Measurements from ENCODE around the gene MGME1.

Gene MGME1

GRCh38 chr20:17961587-17961940 is 7.3 kb upstream of the MGME1 start:
- DNase-seq, result no peak

GRCh38 chr20:17963114-17963897 is 5.5 kb upstream of the MGME1 start:
- no peak for DNase-seq

DNA sequence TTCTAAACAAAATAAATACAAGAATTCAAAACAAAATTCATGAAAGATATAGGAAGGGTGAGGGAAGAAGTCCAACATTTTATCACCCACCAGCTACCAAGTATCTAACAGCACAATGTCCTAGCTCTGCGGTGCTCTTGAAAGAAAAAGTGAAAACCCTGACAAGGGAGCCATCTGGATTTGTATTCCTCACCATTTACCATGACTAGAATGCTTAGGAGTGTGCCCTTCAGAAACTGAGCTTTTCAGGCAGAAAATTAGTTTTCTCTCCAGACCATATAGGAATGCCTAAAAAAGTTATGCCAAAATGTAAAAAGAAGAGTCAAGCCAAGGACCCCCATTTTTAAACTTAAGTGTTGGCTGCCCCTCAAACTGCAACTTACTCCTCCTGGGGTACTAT is 4.7 kb upstream of the MGME1 start:
- no peak for DNase-seq

GRCh38 chr20:17964632-17965031 is 4.2 kb upstream of the MGME1 start:
- no peak for DNase-seq

DNA sequence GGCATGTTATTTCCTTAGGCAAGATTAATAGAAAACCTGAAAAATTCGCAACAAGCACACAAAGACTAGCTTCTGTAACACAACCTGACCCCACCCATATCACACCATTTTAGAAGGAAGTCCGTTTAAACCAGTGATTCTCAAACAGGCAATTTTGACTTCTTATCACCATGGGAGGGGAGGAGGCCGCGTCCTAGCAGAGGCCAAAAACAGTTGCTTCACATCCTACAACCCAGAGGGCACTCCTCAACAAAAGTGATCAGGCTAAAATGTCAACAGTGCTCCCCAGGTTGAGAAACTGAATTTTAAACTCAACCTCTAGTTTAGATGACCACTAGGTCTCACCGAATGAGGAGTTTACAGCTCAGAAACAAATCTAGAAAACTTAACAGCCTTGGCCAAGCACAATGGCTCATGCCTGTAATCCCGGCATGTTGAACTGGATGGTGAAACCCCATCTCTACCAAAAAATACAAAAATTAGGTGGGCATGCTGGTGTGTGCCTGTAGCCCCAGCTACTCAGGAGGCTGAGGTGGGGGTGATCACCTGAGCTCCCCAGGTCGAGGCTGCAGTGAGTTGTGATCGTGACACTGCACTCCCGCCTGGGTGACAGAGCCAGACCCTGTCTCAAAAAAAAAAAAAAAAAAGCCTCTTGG is 3.6 kb upstream of the MGME1 start:
- DNase-seq, result no peak

DNA sequence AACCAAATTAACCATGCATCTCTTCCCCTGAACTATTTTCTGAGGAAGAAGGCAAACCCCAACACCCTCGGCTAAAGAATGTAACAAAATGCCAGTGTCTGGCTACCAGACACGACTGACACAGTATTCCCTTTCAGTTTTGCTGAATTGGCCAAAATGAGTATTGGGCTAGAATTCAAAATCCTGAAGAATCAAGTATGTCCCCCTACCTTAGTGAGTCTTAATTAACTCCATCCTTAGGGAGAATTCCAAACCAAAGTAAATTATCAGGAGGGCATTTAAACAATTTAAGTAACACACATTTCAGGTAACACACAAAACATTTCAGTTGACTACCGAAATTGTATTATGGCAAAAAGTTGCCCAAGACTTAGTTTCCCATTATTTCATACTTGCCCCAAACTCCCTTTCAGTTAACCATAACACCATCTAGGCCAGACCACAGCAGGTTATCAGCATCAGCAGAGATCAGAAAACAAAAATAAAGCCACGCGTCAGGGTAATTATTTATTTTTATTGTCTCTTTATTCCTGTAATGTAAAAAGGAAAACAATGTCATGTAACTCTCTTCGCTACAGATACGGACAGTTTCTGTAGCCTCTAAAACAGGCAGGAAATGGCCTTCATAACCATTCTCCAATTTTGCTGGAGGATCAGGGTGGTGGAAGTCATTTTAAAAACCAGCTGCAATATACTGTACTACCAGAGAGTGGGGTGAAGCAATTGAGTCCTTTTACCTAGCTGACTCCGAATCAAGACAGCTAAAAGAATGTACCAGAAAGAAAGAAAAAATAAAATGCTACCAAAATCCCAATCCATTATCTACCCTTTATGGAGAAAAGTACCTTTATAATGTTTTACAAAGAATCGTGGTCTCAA is 2.1 kb upstream of the MGME1 start:
- no peak for DNase-seq

DNA sequence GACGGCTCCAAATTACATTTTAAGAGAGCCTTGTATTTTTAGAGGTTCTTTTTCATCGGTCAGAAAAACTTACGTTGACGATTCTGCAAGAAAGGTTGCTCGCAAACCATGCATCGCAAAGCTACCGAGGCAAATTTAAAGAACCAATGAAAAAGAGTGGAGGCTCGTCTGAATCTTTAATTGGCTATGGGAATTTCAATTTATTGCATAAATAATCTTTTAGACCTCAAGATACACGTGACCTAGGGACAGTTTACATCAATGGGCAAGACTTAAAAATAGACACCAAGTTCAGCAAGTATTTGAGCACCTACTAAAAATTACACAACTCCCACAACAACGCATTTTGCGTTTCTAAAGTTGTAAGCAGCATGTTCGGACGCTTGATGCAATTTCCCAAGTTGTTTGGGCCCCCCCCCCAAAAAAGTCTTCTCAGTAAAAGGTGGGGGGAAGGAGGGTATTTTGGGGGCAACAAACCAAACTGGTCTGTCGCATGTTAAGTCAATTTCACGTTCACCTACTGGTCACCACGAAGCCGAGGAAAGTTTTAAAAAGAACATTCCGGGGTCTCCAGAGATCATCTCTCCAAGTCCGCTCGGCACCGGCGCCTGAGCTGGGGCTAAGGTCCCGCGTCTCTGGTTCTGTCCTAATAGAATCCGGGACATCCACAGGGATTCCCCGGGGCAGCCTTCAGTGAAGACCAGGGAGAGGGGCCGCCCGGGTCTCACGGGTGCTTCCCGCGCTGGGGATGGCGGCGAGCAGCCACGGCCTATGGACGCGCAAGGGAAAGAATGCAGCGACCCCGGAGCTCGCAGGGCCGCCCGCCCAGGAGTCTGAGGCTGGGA is 1.1 kb upstream of the MGME1 start:
- DNase-seq, result no peak

DNA sequence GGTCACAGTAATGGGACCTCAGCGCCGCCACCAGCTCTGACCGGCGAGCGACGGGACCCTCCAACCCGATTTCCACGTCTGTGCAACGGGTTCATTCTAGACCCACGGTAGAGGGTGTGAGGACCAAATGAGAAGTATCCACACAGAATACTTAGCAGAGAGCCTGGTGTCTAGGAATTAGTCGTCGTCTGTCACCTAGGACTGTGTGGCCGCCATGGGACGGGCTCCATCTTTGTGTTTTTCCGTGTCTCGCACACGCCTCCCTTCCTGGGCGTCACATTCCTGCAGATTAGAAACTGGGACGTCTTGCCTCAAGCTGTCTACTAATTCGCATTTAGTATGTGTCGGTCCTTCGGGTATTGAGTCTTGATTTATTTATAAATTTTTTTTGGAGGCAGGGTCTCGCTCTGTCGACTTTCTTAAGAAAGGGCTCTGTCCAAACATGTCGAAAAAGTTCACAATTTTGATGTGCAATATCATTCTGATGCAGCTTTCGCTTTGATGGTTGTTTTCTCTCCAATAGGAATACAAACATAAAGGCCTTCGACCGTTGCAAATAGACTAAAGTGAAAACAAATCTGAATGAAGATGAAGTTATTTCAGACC is 563 bp downstream of the MGME1 start:
- peak; percentile 37 for DNase-seq

DNA sequence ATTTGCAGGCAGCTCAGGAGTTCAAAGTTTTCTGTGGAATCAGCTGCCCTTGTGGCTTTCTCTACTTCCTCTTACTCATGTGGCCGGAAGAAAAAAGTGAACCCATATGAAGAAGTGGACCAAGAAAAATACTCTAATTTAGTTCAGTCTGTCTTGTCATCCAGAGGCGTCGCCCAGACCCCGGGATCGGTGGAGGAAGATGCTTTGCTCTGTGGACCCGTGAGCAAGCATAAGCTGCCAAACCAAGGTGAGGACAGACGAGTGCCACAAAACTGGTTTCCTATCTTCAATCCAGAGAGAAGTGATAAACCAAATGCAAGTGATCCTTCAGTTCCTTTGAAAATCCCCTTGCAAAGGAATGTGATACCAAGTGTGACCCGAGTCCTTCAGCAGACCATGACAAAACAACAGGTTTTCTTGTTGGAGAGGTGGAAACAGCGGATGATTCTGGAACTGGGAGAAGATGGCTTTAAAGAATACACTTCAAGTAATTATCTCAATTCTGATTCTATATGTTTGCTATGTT is 1.1 kb downstream of the MGME1 start:
- DNase-seq, result no peak

- DNase-seq, result no peak
These were observed 2.6 kb downstream of the MGME1 start for GRCh38 chr20:17971300-17972013.

DNA sequence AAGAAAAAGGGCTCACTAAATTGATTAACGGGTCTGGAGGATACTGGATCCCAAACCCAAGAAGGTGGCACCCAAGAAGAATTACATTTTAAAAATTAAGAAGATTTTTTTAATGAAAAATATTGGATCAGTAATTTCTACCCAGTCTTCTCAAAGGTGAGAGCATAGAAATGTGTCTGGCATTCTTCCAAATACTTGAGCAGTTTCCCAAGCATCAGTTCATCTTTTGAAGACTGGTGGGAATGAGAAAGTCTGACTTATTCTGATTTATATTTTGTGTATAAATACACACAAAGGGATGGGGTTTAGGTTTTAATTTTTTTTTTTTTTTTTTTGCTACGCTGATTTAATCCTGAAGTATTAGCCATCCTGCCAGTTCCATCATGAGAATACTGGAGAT is 3.3 kb downstream of the MGME1 start:
- DNase-seq, result no peak

- no peak for DNase-seq
These were observed 7.5 kb downstream of the MGME1 start for GRCh38 chr20:17976305-17976704.

DNA sequence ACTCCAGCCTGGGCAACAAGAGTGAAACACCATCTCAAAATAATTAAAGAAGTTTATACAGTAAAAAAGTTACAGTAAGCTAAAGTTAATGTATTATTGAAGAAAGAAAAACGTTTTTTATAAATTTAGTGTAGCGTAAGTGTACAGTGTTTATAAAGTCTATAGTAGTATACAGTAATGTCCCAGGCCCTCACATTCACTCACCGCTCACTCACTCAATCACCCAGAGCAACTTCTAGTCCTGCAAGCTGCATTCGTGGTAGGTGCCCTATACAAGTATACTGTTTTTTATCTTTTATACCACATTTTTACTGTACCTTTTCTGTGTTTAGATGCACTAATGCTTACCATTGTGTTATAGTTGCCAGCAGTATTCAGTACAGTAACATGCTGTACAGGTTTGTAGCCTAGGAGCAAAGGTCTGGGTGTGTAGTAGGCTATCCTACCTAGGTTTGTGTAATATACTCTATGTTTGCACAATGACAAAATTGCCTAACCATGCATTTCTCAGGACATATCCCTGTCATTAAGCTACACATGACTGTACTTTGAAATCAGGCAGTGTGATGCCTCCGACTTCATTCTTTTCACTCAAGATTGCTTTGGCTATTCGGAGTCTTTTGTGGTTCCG is 16.7 kb downstream of the MGME1 start:
- DNase-seq, result no peak

- no peak for DNase-seq
These were observed 19.2 kb downstream of the MGME1 start for GRCh38 chr20:17987988-17988387.

DNA sequence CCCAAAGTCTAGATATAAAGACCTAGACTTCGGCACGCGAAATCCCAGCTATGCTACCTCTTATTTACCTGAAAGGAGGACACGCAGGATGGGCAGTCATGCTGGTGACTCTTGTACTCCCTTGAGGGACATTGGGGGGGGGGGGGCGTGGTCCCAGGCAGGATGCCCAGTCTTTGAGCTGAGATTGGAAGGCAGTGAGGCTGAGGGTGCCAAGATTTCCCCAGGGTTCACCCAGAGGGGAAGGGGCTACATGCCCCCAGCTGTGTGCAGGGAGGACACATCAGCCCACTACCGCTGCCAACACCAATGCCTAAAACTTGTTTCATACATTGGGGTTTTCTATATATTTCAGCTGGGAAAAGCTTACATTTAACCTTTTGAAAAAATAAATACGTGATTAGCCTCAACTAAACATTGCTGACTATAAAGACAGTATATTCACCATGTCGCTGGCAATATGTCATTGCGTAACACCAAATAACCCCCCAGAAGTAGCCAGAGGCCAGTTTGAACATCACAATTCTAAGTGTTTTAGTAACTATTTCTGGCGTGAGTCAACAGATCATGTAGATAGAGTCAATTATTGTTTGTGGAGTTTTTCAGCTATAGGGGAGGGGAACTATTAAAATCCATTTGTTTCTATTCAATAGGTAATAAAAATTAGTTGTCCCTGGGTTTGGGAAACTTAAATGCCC is 21.6 kb downstream of the MGME1 start:
- DNase-seq, result no peak

GRCh38 chr20:17992224-17992637 is 23.4 kb downstream of the MGME1 start:
- DNase-seq, result peak; percentile 11

GRCh38 chr20:17992847-17993513 is 24.2 kb downstream of the MGME1 start:
- DNase-seq, result no peak

DNA sequence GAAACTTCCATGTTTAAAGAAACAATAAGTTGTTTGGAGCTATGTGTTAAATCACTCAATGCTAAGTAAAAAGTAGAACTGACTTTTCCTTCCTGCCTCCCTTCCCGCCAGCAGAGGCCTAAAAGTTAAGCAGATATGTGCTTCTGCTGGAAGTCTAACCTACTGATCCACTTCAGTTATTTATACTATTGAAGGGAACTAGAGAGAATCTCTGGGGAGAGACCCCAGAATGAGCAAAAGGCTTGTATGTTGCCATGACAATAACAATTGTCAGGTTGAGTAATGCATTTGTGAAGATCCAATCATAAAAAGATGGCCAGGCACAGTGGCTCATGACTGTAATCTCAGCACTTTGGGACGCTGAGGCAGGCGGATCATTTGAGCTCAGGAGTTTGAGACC is 24.7 kb downstream of the MGME1 start:
- DNase-seq, result no peak

GRCh38 chr20:17995967-17996819 is 27.4 kb downstream of the MGME1 start:
- DNase-seq, result no peak

Data from stimulated activated CD4-positive, alpha-beta T cell treated with anti-CD3 and anti-CD28 coated beads, Interleukin-4, amount 100 ng/mL, for 1 hour (primary cell).